Measurements from ENCODE around the gene TCF15. TPM values are rescaled to one million over a fixed set of nuclear protein-coding genes. Genes with fewer than 3 reads are reported as not detected.
A peak's percentile ranks its signal among the peaks of the same experiment; 100 is the strongest.

TCF15 gene
- total RNA-seq, 4 donors from 2014 or later, result 0.30 to 4.5 (median 1.1) TPM; not detected in 1

- Histone ChIP-seq H3K27ac (peak overlapping the region in 1 of 4 donors; percentile 14), H3K4me3 (no peak overlapping the region), H3K36me3 (no peaks in the 10 kb centered on the region), H3K4me1 (peaks cover 0 to 23% (median 9%) of the 10 kb centered on the region in 4 donors), H3K9me3 (no peaks in the 10 kb centered on the region), H3K27me3 (no peaks in the 10 kb centered on the region)
- WGBS, 2 donors, result 27 to 29% methylated on average over 8 to 12 of the region's 12 CpGs
- no peak for DNase-seq (ENCODE audit: low spot score in 2 of 2)
- TF ChIP-seq POLR2A (IDR thresholded peaks at IDR 0.05), result no peak
- TF ChIP-seq CTCF (IDR thresholded peaks at IDR 0.05), result no peak
- no peak for TF ChIP-seq EP300 (IDR thresholded peaks at IDR 0.05)
Observed at GRCh38 chr20:641516-641875, 31.4 kb upstream of the TCF15 start.

GRCh38 chr20:640674-641515 lies 30.8 kb upstream of the TCF15 start:
- Histone ChIP-seq H3K4me1 (peaks cover 0 to 17% (median 6%) of the 10 kb centered on the region in 4 donors), H3K36me3 (no peaks in the 10 kb centered on the region), H3K9me3 (no peaks in the 10 kb centered on the region), H3K27ac (no peak overlapping the region), H3K4me3 (no peak overlapping the region), H3K27me3 (no peaks in the 10 kb centered on the region)
- WGBS, 2 donors, result 52 to 54% methylated on average over 11 of the region's 11 CpGs
- DNase-seq (ENCODE audit: low spot score in 2 of 2), result no peak
- no peak for TF ChIP-seq POLR2A (IDR thresholded peaks at IDR 0.05)
- TF ChIP-seq EP300 (IDR thresholded peaks at IDR 0.05), result no peak
- no peak for TF ChIP-seq CTCF (IDR thresholded peaks at IDR 0.05)

- TF ChIP-seq CTCF (IDR thresholded peaks at IDR 0.05) (no peak), POLR2A (IDR thresholded peaks at IDR 0.05) (no peak), EP300 (IDR thresholded peaks at IDR 0.05) (no peak)
- Histone ChIP-seq H3K27ac (no peak overlapping the region), H3K4me1 (peaks cover 0 to 9% (median 2%) of the 10 kb centered on the region in 4 donors), H3K4me3 (no peak overlapping the region), H3K36me3 (no peaks in the 10 kb centered on the region), H3K9me3 (no peaks in the 10 kb centered on the region), H3K27me3 (peaks cover 0 to 6% of the 10 kb centered on the region in 2 donors)
- 47 to 52% methylated on average over 1 of the region's 1 CpG for WGBS, 2 donors
- DNase-seq (ENCODE audit: low spot score in 2 of 2), result no peak
Observed at GRCh38 chr20:638579-638978, 28.5 kb upstream of the TCF15 start.

- no peaks in the 10 kb centered on the region for H3K36me3 ChIP-seq
- no peak overlapping the region for H3K4me3 ChIP-seq
- H3K9me3 ChIP-seq, result no peaks in the 10 kb centered on the region
- H3K27ac ChIP-seq, result no peak overlapping the region
- H3K4me1 ChIP-seq, result peaks cover 0 to 4% (median 2%) of the 10 kb centered on the region in 4 donors
- WGBS, 2 donors, result 70 to 72% methylated on average over 2 of the region's 2 CpGs
- peaks cover 0 to 6% of the 10 kb centered on the region in 2 donors for H3K27me3 ChIP-seq
- DNase-seq (ENCODE audit: low spot score in 2 of 2), result no peak
- TF ChIP-seq POLR2A (IDR thresholded peaks at IDR 0.05) (no peak), EP300 (IDR thresholded peaks at IDR 0.05) (no peak), CTCF (IDR thresholded peaks at IDR 0.05) (no peak)
Observed at GRCh38 chr20:637559-637958, 27.4 kb upstream of the TCF15 start.

GRCh38 chr20:635893-636338 lies 25.8 kb upstream of the TCF15 start:
- WGBS, 2 donors, result 43 to 58% methylated on average over 7 of the region's 7 CpGs
- TF ChIP-seq CTCF (IDR thresholded peaks at IDR 0.05) (no peak), POLR2A (IDR thresholded peaks at IDR 0.05) (no peak), EP300 (IDR thresholded peaks at IDR 0.05) (no peak)

More at GRCh38 chr20:635893-636338, 25.8 kb upstream of the TCF15 start:
- DNase-seq (ENCODE audit: low spot score in 2 of 2), result no peak
- peaks cover 0 to 6% of the 10 kb centered on the region in 2 donors for H3K27me3 ChIP-seq
- H3K4me3 ChIP-seq, result no peak overlapping the region
- H3K36me3 ChIP-seq, result no peaks in the 10 kb centered on the region
- no peak overlapping the region for H3K27ac ChIP-seq
- no peaks in the 10 kb centered on the region for H3K4me1 ChIP-seq
- no peaks in the 10 kb centered on the region for H3K9me3 ChIP-seq
